Measurements from ENCODE around the gene RAB34.
"Not testable (repeated sequence)": the region's sequence is repeated elsewhere in the genome, so short reads cannot be mapped to it uniquely, and the experiment has no call there.

The RAB34 gene

DNA sequence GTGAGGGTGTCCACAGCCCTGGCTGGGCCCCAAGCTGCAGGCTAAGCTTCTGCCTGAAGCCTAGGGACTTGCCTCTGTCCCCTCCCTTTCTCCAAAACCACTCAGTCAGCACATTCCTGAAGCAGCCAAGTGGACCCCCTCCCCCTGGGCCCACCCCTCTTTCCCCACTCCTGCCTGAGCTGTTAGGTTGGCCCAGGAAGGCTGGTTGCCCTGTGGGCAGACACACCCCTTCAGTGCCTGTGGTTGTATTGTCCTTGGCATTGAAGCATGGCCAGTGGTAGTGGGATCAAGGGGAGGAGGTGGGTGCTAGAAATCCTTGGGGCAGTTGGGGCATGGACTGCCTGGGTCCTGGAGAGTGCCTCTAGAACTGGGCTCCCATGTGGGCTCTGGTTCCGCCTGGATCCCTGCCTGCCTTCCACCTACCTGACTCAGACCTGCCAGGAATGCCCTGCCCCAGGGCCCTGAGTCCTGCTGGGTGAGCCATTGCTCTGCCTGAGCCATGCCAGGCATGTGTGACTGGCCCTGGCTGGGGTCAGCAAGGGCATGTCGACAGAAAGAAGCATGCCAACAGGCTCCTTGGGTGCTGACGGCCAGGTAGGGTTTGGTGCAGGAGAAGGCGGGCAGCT, 28.2 kb upstream of the RAB34 start:
- DNase-seq (ENCODE audit: low spot score) = no peak

DNA sequence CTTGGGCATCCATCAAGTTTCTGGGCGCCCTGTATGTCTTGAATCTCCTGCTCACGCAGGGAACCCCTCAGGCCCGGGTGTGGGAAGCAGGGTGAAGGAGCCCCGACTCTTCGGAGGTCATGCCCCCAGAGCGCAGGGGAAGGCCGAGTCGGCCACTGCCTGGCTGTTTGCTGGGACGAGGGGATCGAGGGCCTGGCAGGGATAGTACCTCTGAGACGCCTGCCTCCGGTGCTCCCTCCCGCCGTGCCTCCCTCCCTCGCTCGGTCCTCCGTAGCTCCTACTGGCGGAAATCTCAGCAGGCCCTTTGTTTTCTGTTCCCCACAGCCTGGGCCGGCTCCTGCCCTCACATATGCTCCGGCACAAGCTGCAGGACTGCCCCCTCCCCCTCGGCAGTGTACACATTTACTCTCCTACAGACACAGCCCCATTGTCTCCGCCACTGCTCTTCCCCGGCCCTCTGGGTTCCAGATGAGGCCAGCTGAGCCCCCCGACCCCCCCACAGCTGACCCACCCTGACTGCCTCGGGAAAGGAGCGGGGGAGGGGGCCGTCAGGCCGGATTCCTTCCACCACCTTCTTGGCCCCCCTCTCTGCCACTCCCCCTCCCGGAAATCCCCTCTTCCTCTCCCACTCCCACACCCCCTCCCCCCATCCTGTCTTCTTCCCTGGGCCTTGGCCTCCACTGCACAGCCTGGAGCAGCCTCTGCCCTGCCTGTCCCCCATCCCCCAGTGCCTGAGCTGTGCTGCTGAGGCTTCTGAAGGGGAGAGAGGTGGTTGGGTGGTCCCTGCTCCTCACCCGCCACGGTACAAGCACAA, 27.5 kb upstream of the RAB34 start:
- DNase-seq (ENCODE audit: low spot score) = no peak

- DNase-seq (ENCODE audit: low spot score) = peak; percentile 62
Observed at GRCh38 chr17:28744104-28744971, 26.7 kb upstream of the RAB34 start.

GRCh38 chr17:28743243-28744103, 25.8 kb upstream of the RAB34 start, which contains the start of gene TRAF4:
TSS of gene TRAF4 (plus strand) at chr17:28744011. CDS start at chr17:28744113, 102 bp downstream.
- DNase-seq (ENCODE audit: low spot score) = peak; percentile 80

- no peak for DNase-seq (ENCODE audit: low spot score)
Observed at GRCh38 chr17:28741358-28742349, 24.0 kb upstream of the RAB34 start.

- no peak for DNase-seq (ENCODE audit: low spot score)
Observed at GRCh38 chr17:28740406-28741357, 23.0 kb upstream of the RAB34 start.

DNA sequence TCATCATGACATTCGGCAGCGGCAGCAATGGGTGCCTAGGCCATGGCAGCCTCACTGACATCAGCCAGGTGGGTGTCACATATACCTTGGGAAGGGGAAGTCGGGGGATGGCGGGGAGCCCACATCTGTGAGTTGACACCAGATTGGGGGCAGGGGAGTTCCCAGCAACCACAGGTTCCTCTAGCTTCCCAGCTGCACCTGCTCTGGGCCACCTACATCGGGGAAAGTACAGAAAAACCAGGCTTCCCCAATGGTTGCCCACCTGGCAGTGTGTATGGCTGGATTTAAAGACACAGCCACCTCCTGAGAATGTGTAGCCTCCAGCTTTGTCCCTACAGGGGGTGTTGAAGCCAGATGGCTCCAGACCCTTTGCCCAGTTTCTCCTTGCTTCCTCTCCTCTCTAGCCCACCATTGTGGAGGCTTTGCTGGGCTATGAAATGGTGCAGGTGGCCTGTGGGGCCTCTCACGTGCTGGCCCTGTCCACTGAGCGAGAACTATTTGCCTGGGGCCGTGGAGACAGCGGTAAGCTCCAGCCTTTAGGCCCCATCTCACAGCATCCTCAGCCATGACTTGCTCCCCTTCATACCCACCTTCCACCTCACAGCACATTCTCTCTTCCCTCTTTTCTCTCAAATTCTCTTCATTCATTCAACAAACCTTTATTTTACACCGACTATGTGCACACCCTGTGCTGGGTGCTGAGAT, 21.2 kb upstream of the RAB34 start:
- no peak for DNase-seq (ENCODE audit: low spot score)

- DNase-seq (ENCODE audit: low spot score) = no peak
Observed at GRCh38 chr17:28737770-28738679, 20.4 kb upstream of the RAB34 start.

GRCh38 chr17:28737316-28737715, 19.6 kb upstream of the RAB34 start:
- no peak for DNase-seq (ENCODE audit: low spot score)

GRCh38 chr17:28735913-28736769, 18.5 kb upstream of the RAB34 start:
- not testable (repeated sequence) for DNase-seq (ENCODE audit: low spot score)

DNA sequence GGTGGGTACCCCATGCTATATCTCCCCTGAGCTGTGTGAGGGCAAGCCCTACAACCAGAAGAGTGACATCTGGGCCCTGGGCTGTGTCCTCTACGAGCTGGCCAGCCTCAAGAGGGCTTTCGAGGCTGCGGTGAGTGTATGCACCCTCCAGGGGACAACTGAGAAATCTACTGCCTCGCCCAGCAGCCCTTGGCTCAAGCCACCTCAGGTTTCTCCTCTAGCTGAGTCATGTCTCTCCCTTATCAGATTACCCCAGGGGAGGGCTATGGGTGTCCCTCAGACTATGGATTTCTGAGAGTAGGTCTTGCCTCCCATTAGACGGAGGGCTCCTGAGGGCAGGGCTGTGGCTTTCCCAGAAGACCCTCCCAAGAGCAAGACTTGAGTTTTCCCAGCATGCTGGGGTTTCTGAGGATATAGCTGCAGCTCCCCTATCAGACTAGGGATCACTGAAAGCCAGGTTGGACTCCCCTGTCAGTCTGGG, 17.6 kb upstream of the RAB34 start:
- DNase-seq (ENCODE audit: low spot score) = no peak

DNA sequence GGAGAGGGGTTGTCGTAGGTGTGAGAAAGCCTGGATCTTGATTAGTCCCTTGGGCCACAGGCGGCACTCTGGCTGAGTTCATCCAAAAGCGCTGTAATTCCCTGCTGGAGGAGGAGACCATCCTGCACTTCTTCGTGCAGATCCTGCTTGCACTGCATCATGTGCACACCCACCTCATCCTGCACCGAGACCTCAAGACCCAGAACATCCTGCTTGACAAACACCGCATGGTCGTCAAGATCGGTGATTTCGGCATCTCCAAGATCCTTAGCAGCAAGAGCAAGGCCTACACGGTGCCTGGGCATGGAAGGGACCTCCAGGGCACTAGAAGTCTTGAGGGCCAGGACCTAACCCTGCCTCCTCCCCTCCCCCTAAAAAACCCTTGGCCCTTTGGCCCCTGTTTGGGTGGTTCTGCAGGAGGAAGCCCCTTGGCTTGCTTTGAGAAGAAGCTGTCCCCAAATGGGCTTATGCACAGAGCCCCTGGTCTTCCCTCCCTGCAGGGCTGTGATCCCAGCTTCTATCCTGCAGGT, 17.1 kb upstream of the RAB34 start:
- no peak for DNase-seq (ENCODE audit: low spot score)

- DNase-seq (ENCODE audit: low spot score) = no peak
Observed at GRCh38 chr17:28733346-28733745, 15.7 kb upstream of the RAB34 start.

DNA sequence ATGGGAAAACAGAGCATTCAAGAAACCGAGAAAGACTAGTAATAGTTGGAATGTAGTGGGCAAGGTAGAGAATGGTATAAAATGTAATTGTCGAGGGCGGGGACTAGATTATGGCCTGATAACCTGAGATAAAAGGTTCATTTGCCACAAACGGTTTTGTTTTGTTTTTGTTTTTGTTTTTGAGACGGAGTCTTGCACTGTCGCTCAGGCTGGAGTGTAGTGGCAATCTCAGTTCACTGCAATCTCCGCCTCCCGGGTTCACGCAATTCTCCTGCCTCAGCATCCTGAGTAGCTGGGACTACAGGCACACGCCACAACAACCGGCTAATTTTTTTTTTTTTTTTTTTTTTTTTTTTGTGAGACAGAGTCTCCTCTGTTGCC, 12.3 kb upstream of the RAB34 start:
- no peak for DNase-seq (ENCODE audit: low spot score)

DNA sequence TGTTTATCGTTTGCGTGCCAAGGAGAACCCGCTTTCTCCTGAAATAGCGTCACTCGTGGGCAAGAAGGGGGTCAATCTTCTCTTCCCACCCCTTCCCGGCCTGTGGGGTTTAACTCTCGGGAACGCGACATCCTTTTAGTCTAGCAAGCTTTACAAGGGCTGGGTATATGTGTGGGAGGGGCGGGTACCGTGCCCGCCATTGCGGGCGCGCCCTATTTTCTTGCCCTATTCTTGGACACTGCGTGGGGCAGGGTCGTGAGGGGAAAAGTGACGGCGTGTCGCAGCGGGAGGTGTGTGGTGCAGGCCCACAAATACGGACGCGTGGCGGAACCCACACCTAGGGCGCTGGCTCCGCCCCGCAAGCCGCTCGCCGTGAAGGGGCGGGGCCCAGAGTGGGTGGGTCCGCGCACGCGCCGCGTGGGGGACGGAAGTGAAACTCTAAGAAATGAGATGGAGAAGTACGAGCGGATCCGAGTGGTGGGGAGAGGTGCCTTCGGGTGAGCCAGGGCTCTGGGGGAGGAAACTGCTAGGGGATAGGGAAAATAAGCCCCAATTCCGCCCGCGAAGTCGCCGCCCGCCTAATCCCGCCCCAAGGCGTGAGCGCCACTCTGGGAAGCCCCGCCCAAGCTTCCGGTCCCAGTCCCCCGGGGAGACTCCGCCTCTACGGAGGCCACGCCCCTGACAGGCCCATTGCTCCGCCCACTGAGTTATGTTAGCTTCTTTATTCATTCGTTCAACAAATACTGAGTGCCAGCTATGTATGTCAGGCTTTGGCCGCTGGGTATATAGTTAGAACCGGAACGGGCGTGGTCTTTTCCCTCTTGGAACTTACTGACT, 10.9 kb upstream of the RAB34 start, which contains the start of gene NEK8:
Gene NEK8 (plus strand): TSS at position 425 of the 837 bp plus-strand sequence. CDS start 26 bp downstream, at position 451.
- DNase-seq (ENCODE audit: low spot score) = peak; percentile 88
